Measurements from ENCODE around the gene PER3.
A peak's percentile ranks its signal among the peaks of the same experiment; 100 is the strongest.

The PER3 gene

GRCh38 chr1:7827126-7827955, 43.2 kb downstream of the PER3 start:
- Mint-ChIP-seq H3K36me3 (ENCODE audit: low read depth) (peaks cover 93% of the 10 kb centered on the region), H3K9me3 (no peaks in the 10 kb centered on the region), H3K4me1 (ENCODE audit: low read depth) (peaks cover 8% of the 10 kb centered on the region), H3K27me3 (no peaks in the 10 kb centered on the region), H3K27ac (peak overlapping the region; percentile 77), H3K4me3 (peak overlapping the region; percentile 73)
- intact Hi-C loops (cut with micrococcal nuclease) = no loop called here

- no peaks in the 10 kb centered on the region for H3K27me3 Mint-ChIP-seq
- peaks cover 8% of the 10 kb centered on the region for H3K4me1 Mint-ChIP-seq (ENCODE audit: low read depth)
- intact Hi-C loops (cut with micrococcal nuclease) = no loop called here
- no peak overlapping the region for H3K4me3 Mint-ChIP-seq
- no peaks in the 10 kb centered on the region for H3K9me3 Mint-ChIP-seq
- H3K27ac Mint-ChIP-seq = no peak overlapping the region
- H3K36me3 Mint-ChIP-seq (ENCODE audit: low read depth) = peaks cover 93% of the 10 kb centered on the region
Measured at GRCh38 chr1:7831458-7831857, 47.4 kb downstream of the PER3 start.

- Mint-ChIP-seq H3K4me3 (no peak overlapping the region), H3K27ac (no peak overlapping the region), H3K4me1 (ENCODE audit: low read depth) (peaks cover 8% of the 10 kb centered on the region), H3K36me3 (ENCODE audit: low read depth) (peaks cover 93% of the 10 kb centered on the region), H3K27me3 (no peaks in the 10 kb centered on the region), H3K9me3 (peaks cover 7% of the 10 kb centered on the region)
- intact Hi-C loops (cut with micrococcal nuclease) = no loop called here
Measured at GRCh38 chr1:7833035-7833434, 48.9 kb downstream of the PER3 start.

DNA sequence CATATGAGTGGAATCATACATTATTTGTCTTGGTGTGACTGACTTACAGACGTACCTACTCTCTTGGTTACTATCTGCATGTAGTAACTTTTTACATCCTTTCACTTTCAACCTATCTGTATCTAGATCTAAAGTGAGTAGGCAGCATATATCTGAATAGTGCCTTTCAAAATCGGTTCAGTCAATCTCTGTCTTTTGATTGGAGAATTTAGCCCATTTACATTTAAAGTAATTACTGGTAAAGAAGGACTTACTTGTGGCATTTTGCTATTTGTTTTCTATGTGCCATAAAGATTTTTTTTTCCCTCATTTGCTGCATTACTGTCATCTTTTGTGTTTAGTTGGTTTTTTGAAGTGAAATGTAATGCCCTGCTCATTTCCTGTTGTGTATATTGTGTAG, 54.6 kb downstream of the PER3 start:
- Mint-ChIP-seq H3K4me1 (ENCODE audit: low read depth) (no peaks in the 10 kb centered on the region), H3K4me3 (no peak overlapping the region), H3K27me3 (no peaks in the 10 kb centered on the region), H3K9me3 (peaks cover 31% of the 10 kb centered on the region), H3K36me3 (ENCODE audit: low read depth) (peaks cover 97% of the 10 kb centered on the region), H3K27ac (no peak overlapping the region)
- intact Hi-C loops (cut with micrococcal nuclease) = no loop called here

GRCh38 chr1:7839526-7839925, 55.4 kb downstream of the PER3 start:
- Mint-ChIP-seq H3K27me3 (no peaks in the 10 kb centered on the region), H3K4me1 (ENCODE audit: low read depth) (no peaks in the 10 kb centered on the region), H3K36me3 (ENCODE audit: low read depth) (peaks cover 96% of the 10 kb centered on the region), H3K27ac (no peak overlapping the region), H3K9me3 (peaks cover 31% of the 10 kb centered on the region), H3K4me3 (no peak overlapping the region)
- intact Hi-C loops (cut with micrococcal nuclease) = no loop called here

DNA sequence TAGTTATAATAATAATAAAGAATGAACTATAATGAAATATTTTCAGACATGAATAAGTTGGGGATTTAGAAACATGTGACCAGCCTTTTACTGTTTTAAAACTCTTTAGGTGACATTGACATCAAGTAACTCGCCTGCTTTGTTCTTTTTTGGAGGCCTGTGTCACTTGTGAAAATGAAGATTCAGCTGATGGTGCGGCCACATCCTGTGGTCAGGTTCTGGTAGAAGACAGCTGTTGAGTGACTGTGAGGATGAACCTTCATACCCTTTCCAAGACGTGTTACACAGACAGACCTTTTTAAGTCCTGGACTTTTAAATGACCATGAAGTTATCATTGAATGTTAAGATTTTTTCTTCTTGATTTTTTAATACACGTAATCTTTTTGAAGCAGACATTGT, 58.4 kb downstream of the PER3 start:
- H3K4me1 Mint-ChIP-seq (ENCODE audit: low read depth) = no peaks in the 10 kb centered on the region
- H3K36me3 Mint-ChIP-seq (ENCODE audit: low read depth) = peaks cover 66% of the 10 kb centered on the region
- H3K4me3 Mint-ChIP-seq = no peak overlapping the region
- intact Hi-C loops (cut with micrococcal nuclease) = no loop called here
- H3K9me3 Mint-ChIP-seq = peaks cover 30% of the 10 kb centered on the region
- no peak overlapping the region for H3K27ac Mint-ChIP-seq
- peaks cover 2% of the 10 kb centered on the region for H3K27me3 Mint-ChIP-seq

DNA sequence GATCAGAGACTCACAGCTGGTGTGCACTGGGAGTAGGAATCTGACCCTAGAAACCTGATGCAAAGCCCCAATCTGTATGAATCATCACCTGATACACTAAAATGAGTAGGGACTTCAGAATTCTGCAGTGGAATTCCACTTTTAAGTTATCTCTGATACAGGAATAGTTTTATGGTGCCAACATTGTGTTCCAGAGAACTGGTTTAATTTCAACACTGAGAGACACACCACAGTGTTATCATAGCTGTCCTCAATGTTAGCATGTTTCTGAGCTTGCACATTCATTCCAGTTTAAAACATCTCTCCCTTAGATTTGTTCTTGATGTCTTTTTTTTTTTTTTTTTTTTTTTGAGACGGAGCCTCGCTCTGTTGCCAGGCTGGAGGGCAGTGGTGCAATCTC, 61.7 kb downstream of the PER3 start:
- peaks cover 34% of the 10 kb centered on the region for H3K36me3 Mint-ChIP-seq (ENCODE audit: low read depth)
- no peak overlapping the region for H3K27ac Mint-ChIP-seq
- no peaks in the 10 kb centered on the region for H3K9me3 Mint-ChIP-seq
- H3K4me1 Mint-ChIP-seq (ENCODE audit: low read depth) = no peaks in the 10 kb centered on the region
- H3K27me3 Mint-ChIP-seq = peaks cover 3% of the 10 kb centered on the region
- intact Hi-C loops (cut with micrococcal nuclease) = no loop called here
- H3K4me3 Mint-ChIP-seq = no peak overlapping the region

DNA sequence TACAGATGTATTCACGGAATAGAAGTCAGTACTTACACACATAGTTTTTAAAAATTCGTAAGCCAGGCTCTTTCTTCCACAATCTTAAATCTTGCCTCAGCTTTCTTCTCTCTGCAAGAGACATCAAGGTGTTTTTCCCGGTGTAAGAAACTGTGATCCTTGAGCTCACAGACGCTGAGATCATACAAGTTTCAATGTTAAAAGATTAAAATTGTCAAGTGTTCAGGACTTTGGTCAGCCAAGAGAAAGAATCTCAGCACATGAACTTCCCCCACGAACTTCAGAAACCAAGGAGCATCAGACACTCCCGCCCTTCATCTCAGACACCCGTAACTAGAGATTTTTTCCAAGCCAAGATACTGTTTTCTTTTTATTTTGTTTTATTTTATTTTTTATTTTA, 62.6 kb downstream of the PER3 start:
- no peaks in the 10 kb centered on the region for H3K4me1 Mint-ChIP-seq (ENCODE audit: low read depth)
- no peak overlapping the region for H3K27ac Mint-ChIP-seq
- H3K27me3 Mint-ChIP-seq = peaks cover 3% of the 10 kb centered on the region
- peaks cover 25% of the 10 kb centered on the region for H3K36me3 Mint-ChIP-seq (ENCODE audit: low read depth)
- intact Hi-C loops (cut with micrococcal nuclease) = no loop called here
- no peaks in the 10 kb centered on the region for H3K9me3 Mint-ChIP-seq
- H3K4me3 Mint-ChIP-seq = no peak overlapping the region

- Mint-ChIP-seq H3K4me3 (no peak overlapping the region), H3K27ac (no peak overlapping the region), H3K4me1 (ENCODE audit: low read depth) (no peaks in the 10 kb centered on the region), H3K9me3 (no peaks in the 10 kb centered on the region), H3K27me3 (peaks cover 3% of the 10 kb centered on the region), H3K36me3 (ENCODE audit: low read depth) (peaks cover 19% of the 10 kb centered on the region)
- intact Hi-C loops (cut with micrococcal nuclease) = no loop called here
Measured at GRCh38 chr1:7847599-7847998, 63.5 kb downstream of the PER3 start.

- H3K36me3 Mint-ChIP-seq (ENCODE audit: low read depth) = no peaks in the 10 kb centered on the region
- intact Hi-C loops (cut with micrococcal nuclease) = loop anchor here (10.0 kb wide), 1 partner anchor 96 kb away; no protein-coding TSS in a partner anchor
- H3K27me3 Mint-ChIP-seq = peaks cover 11% of the 10 kb centered on the region
- H3K27ac Mint-ChIP-seq = no peak overlapping the region
- H3K4me3 Mint-ChIP-seq = no peak overlapping the region
- no peaks in the 10 kb centered on the region for H3K9me3 Mint-ChIP-seq
- peaks cover under 1% of the 10 kb centered on the region for H3K4me1 Mint-ChIP-seq (ENCODE audit: low read depth)
Measured at GRCh38 chr1:7850786-7851185, 66.7 kb downstream of the PER3 start.

- Mint-ChIP-seq H3K27ac (no peak within 1 kb of the TSS), H3K9me3 (no peaks in the 10 kb centered on the region), H3K4me1 (ENCODE audit: low read depth) (peaks cover 14% of the 10 kb centered on the region), H3K4me3 (no peak within 1 kb of the TSS), H3K27me3 (peaks cover 12% of the 10 kb centered on the region), H3K36me3 (ENCODE audit: low read depth) (no peaks in the 10 kb centered on the region)
- intact Hi-C loops (cut with micrococcal nuclease) = loop anchor here (10.0 kb wide), 1 partner anchor 98 kb away; no protein-coding TSS in a partner anchor
Measured at GRCh38 chr1:7852804-7853683, 69.0 kb downstream of the PER3 start, which contains the start of gene UTS2. Gene UTS2, minus strand, starts transcription at chr1:7853065. Its CDS starts 62 bp downstream, at chr1:7853003.

DNA sequence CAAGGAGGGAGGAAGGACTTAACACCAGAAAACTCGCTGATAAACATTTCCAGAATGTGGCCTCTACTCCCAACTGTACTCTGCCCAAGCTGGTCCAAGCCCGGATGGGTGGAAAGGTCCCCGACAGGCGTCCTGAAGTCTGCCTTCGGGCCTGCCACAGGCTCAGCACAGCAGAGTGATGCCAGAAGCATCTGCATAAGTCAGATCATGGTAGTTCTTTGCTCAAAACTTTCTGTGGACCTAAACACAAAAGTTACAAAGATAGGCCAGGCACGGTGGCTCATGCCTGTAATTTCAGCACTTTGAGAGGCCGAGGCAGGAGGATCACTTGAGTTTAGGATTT, 69.6 kb downstream of the PER3 start:
- H3K27me3 Mint-ChIP-seq = peaks cover 12% of the 10 kb centered on the region
- no peaks in the 10 kb centered on the region for H3K9me3 Mint-ChIP-seq
- no peaks in the 10 kb centered on the region for H3K36me3 Mint-ChIP-seq (ENCODE audit: low read depth)
- intact Hi-C loops (cut with micrococcal nuclease) = loop anchor here (10.0 kb wide), 1 partner anchor 99 kb away; no protein-coding TSS in a partner anchor
- H3K4me1 Mint-ChIP-seq (ENCODE audit: low read depth) = peaks cover 14% of the 10 kb centered on the region
- H3K27ac Mint-ChIP-seq = no peak overlapping the region
- no peak overlapping the region for H3K4me3 Mint-ChIP-seq

DNA sequence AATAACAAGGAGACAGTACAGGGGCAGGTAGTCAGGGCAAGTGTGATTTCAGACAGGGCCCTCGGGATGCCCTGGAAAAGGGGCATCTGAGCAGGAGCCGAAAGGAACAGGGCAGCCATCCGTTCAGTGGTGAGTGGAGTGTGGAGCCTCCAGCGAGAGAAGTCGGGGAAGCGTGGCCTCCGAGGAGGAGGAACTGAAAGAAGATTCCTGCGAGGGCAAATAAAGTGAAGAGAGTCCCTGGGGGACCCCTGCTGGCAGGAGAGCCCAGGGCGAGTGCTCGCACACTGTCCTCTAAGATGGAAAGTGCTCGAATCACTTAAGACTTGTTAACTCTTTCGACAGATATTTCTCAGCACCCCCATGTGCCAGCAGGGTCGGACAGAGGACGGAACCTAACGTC, 72.3 kb downstream of the PER3 start:
- peaks cover 11% of the 10 kb centered on the region for H3K27me3 Mint-ChIP-seq
- intact Hi-C loops (cut with micrococcal nuclease) = loop anchor here (1.0 to 10.0 kb wide), 3 partner anchors 48 to 190 kb away; no protein-coding TSS in a partner anchor
- H3K4me1 Mint-ChIP-seq (ENCODE audit: low read depth) = peaks cover 14% of the 10 kb centered on the region
- H3K36me3 Mint-ChIP-seq (ENCODE audit: low read depth) = no peaks in the 10 kb centered on the region
- H3K27ac Mint-ChIP-seq = no peak overlapping the region
- H3K9me3 Mint-ChIP-seq = no peaks in the 10 kb centered on the region
- no peak overlapping the region for H3K4me3 Mint-ChIP-seq

GRCh38 chr1:7857000-7857399, 72.9 kb downstream of the PER3 start:
- Mint-ChIP-seq H3K36me3 (ENCODE audit: low read depth) (no peaks in the 10 kb centered on the region), H3K27me3 (peaks cover 11% of the 10 kb centered on the region), H3K4me3 (no peak overlapping the region), H3K4me1 (ENCODE audit: low read depth) (peaks cover 14% of the 10 kb centered on the region), H3K27ac (no peak overlapping the region), H3K9me3 (no peaks in the 10 kb centered on the region)
- intact Hi-C loops (cut with micrococcal nuclease) = loop anchor here (1.0 to 10.0 kb wide), 3 partner anchors 49 to 190 kb away; no protein-coding TSS in a partner anchor
